ENCODE measurements around the gene ABHD16A.

Gene ABHD16A

GRCh38 chr6:31702819-31703716, at the start of gene ABHD16A:
Gene ABHD16A (minus strand): TSS chr6:31703324. CDS start chr6:31703281, 43 bp downstream.
- peak; percentile 95 to 97 for DNase-seq

GRCh38 chr6:31752739-31753319, 49.7 kb upstream of the ABHD16A start:
- no peak for DNase-seq

GRCh38 chr6:31750411-31751022, 47.4 kb upstream of the ABHD16A start:
- DNase-seq, result no peak

- no peak for DNase-seq
Measured at GRCh38 chr6:31749301-31750036, 46.3 kb upstream of the ABHD16A start.

GRCh38 chr6:31744422-31744821, 41.3 kb upstream of the ABHD16A start:
- no peak for DNase-seq

GRCh38 chr6:31742894-31743293, 39.8 kb upstream of the ABHD16A start:
- DNase-seq, result no peak

GRCh38 chr6:31741815-31742214, 38.7 kb upstream of the ABHD16A start:
- no peak for DNase-seq

GRCh38 chr6:31740397-31741223, 37.5 kb upstream of the ABHD16A start:
- DNase-seq, result no peak

- DNase-seq, result peak; percentile 98 to 99
Measured at GRCh38 chr6:31739639-31740396, 36.7 kb upstream of the ABHD16A start, which contains the start of gene MSH5. Gene MSH5 (plus strand): TSS chr6:31740005. CDS start chr6:31740467, 462 bp downstream.

- peak; percentile 76 to 89 for DNase-seq
Measured at GRCh38 chr6:31737991-31738979, 35.2 kb upstream of the ABHD16A start.

GRCh38 chr6:31737315-31737990, 34.3 kb upstream of the ABHD16A start:
- peak in 1 of 2 experiments; percentile 42 for DNase-seq

- no peak for DNase-seq
Measured at GRCh38 chr6:31736768-31737314, 33.7 kb upstream of the ABHD16A start.

GRCh38 chr6:31736021-31736767, 33.1 kb upstream of the ABHD16A start, which contains the start of gene CLIC1:
Gene CLIC1 (minus strand): TSS chr6:31736530. CDS start chr6:31736300, 230 bp downstream.
- peak; percentile 58 to 79 for DNase-seq

- DNase-seq, result no peak
Measured at GRCh38 chr6:31734821-31735406, 31.8 kb upstream of the ABHD16A start.

- no peak for DNase-seq
Measured at GRCh38 chr6:31734247-31734820, 31.2 kb upstream of the ABHD16A start.

GRCh38 chr6:31733734-31734133, 30.6 kb upstream of the ABHD16A start:
- no peak for DNase-seq

GRCh38 chr6:31732029-31732428, 28.9 kb upstream of the ABHD16A start:
- DNase-seq, result no peak
